ENCODE measurements around the gene RFPL3.
A peak's percentile ranks its signal among the peaks of the same experiment; 100 is the strongest.

Gene RFPL3

DNA sequence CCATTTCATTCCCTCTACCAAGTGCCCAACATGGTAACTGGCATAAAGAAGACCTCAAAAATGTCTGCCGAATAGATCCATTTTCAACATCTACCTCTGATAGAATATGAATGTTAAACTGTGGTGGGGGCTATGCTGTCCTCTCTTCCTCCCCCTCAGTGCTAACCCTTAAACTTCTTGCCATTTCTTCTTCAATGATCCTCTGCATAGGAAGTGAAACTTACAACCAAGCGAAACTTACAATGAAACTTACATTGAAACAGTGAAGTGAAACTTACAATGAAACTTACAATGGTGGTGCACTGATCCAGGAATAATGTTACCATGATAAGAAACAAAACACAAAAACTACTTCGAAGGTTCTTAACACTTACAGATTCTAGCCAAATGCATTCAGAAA is 49.6 kb downstream of the RFPL3 start:
- Histone ChIP-seq H3K4me3 (replicated peaks; ENCODE audit: insufficient read depth, low read length) (no peak overlapping the region), H3K27me3 (ENCODE audit: insufficient read depth, poor library complexity, severe bottlenecking) (no peaks in the 10 kb centered on the region), H3K27ac (replicated peaks) (no peak overlapping the region)
- DNase-seq (ENCODE audit: low read depth in 1 of 2, low spot score in 1 of 2), result no peak
- TF ChIP-seq REST (IDR thresholded peaks at IDR 0.05; ENCODE audit: insufficient replicate concordance, low read depth) (no peak), SPI1 (IDR thresholded peaks at IDR 0.05; ENCODE audit: borderline replicate concordance, low read depth) (no peak), POLR2AphosphoS5 (IDR thresholded peaks at IDR 0.05; ENCODE audit: low read depth) (no peak), GABPA (IDR thresholded peaks at IDR 0.05; ENCODE audit: low read depth) (no peak)
- TF ChIP-seq, protein P1, sequence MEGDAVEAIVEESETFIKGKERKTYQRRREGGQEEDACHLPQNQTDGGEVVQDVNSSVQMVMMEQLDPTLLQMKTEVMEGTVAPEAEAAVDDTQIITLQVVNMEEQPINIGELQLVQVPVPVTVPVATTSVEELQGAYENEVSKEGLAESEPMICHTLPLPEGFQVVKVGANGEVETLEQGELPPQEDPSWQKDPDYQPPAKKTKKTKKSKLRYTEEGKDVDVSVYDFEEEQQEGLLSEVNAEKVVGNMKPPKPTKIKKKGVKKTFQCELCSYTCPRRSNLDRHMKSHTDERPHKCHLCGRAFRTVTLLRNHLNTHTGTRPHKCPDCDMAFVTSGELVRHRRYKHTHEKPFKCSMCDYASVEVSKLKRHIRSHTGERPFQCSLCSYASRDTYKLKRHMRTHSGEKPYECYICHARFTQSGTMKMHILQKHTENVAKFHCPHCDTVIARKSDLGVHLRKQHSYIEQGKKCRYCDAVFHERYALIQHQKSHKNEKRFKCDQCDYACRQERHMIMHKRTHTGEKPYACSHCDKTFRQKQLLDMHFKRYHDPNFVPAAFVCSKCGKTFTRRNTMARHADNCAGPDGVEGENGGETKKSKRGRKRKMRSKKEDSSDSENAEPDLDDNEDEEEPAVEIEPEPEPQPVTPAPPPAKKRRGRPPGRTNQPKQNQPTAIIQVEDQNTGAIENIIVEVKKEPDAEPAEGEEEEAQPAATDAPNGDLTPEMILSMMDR (IDR thresholded peaks at IDR 0.05; ENCODE audit: insufficient read depth, low read length), result no peak

DNA sequence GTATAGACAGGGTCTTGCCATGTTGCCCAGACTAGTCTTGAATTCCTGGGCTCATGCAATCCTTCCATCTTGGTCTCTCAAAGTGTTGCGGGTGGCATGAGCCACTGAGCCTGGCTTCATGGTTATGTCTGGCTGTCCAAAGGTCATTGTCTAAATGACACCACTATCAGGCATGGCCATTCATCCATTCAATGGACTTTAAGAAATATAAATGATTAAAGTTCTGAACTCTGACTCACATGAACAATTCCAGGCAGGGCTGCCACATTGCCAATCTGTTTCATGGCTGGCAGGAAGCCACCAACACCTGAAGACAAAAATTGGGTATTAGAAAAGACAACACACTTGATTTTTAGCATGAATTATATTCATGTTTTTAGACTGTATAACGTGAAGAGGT is 50.3 kb downstream of the RFPL3 start:
- Histone ChIP-seq H3K27ac (replicated peaks) (no peak overlapping the region), H3K27me3 (ENCODE audit: insufficient read depth, poor library complexity, severe bottlenecking) (no peaks in the 10 kb centered on the region), H3K4me3 (replicated peaks; ENCODE audit: insufficient read depth, low read length) (no peak overlapping the region)
- TF ChIP-seq POLR2AphosphoS5 (IDR thresholded peaks at IDR 0.05; ENCODE audit: low read depth) (no peak), GABPA (IDR thresholded peaks at IDR 0.05; ENCODE audit: low read depth) (no peak), REST (IDR thresholded peaks at IDR 0.05; ENCODE audit: insufficient replicate concordance, low read depth) (no peak)
- no peak for DNase-seq (ENCODE audit: low read depth in 1 of 2, low spot score in 1 of 2)

DNA sequence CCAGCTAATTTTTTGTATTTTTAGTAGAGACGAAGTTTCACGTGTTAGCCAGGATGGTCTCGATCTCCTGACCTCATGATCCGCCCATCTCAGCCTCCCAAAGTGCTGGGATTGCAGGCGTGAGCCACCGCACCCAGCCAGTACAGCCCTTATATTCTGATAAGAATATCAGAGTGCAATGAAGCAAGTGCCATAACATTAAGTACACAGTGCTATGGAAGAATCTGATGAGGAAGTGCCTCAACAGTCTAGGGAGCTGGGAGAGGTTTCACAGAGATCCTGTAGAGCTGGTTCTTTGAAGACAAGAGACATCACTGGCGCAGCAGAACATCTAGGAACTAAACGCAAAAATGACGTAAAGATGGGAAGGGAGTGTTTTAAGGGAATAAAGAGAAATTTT is 52.3 kb downstream of the RFPL3 start:
- Histone ChIP-seq H3K27ac (replicated peaks) (no peak overlapping the region), H3K4me3 (replicated peaks; ENCODE audit: insufficient read depth, low read length) (no peak overlapping the region), H3K27me3 (ENCODE audit: insufficient read depth, poor library complexity, severe bottlenecking) (no peaks in the 10 kb centered on the region)
- TF ChIP-seq, protein P1 (IDR thresholded peaks at IDR 0.05; ENCODE audit: insufficient read depth, low read length), result no peak
- TF ChIP-seq GABPA (IDR thresholded peaks at IDR 0.05; ENCODE audit: low read depth) (no peak), SPI1 (IDR thresholded peaks at IDR 0.05; ENCODE audit: borderline replicate concordance, low read depth) (peak; percentile 40)
- no peak for DNase-seq (ENCODE audit: low read depth in 1 of 2, low spot score in 1 of 2)

GRCh38 chr22:32410459-32410858 is 52.8 kb downstream of the RFPL3 start:
- TF ChIP-seq POLR2AphosphoS5 (IDR thresholded peaks at IDR 0.05; ENCODE audit: low read depth) (no peak), SPI1 (IDR thresholded peaks at IDR 0.05; ENCODE audit: borderline replicate concordance, low read depth) (no peak), REST (IDR thresholded peaks at IDR 0.05; ENCODE audit: insufficient replicate concordance, low read depth) (no peak), GABPA (IDR thresholded peaks at IDR 0.05; ENCODE audit: low read depth) (no peak)
- TF ChIP-seq, protein P1 (IDR thresholded peaks at IDR 0.05; ENCODE audit: insufficient read depth, low read length), result no peak

More at GRCh38 chr22:32410459-32410858, 52.8 kb downstream of the RFPL3 start:
- DNase-seq (ENCODE audit: low read depth in 1 of 2, low spot score in 1 of 2), result no peak
- Histone ChIP-seq H3K27ac (replicated peaks) (no peak overlapping the region), H3K27me3 (ENCODE audit: insufficient read depth, poor library complexity, severe bottlenecking) (no peaks in the 10 kb centered on the region), H3K4me3 (replicated peaks; ENCODE audit: insufficient read depth, low read length) (no peak overlapping the region)
